ENCODE results near the gene SYNJ1.
"Not testable (repeated sequence)": the region's sequence is repeated elsewhere in the genome, so short reads cannot be mapped to it uniquely, and the experiment has no call there.

Gene SYNJ1

GRCh38 chr21:32695482-32695881 lies 32.3 kb downstream of the SYNJ1 start:
- not testable (repeated sequence) for DNase-seq (ENCODE audit: low spot score)

- DNase-seq (ENCODE audit: low spot score) = no peak
Measured at GRCh38 chr21:32693581-32693980, 34.2 kb downstream of the SYNJ1 start.

- DNase-seq (ENCODE audit: low spot score) = no peak
Measured at GRCh38 chr21:32690085-32690484, 37.7 kb downstream of the SYNJ1 start.

DNA sequence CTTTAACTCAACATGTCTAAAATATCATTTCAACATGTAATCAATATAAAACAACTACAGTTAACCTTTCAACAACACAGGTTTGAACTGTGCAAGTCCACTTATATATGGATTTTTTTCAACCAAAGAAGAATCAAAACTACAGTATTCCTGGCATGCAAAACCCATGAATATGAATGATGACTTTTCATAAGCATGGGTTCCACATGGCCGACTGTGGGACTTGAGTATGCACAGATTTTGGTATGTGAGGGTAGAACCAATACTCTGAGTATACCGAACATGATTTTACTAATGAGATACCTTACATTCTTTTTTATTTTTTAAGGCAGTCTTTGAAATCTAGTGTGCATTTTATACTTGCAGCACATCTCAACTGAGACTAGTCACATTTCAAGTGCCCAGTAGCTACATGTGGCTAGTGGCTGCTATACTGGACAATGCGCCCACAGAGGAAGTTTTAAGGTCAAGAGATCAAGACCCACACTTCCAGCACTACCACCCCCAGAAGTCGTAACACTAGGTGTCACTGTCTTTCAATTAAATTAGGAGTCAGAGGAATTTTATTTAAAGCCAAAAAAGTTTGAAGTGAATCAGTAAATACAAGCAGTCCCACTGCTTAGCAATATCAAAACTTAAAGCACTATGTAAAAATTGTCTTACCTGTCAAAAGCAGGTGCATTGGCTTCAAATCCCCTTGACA lies 40.0 kb downstream of the SYNJ1 start:
- no peak for DNase-seq (ENCODE audit: low spot score)

- no peak for DNase-seq (ENCODE audit: low spot score)
Measured at GRCh38 chr21:32682696-32683474, 44.9 kb downstream of the SYNJ1 start.

- DNase-seq (ENCODE audit: low spot score) = no peak
Measured at GRCh38 chr21:32674731-32675130, 53.1 kb downstream of the SYNJ1 start.

- no peak for DNase-seq (ENCODE audit: low spot score)
Measured at GRCh38 chr21:32674038-32674437, 53.8 kb downstream of the SYNJ1 start.

DNA sequence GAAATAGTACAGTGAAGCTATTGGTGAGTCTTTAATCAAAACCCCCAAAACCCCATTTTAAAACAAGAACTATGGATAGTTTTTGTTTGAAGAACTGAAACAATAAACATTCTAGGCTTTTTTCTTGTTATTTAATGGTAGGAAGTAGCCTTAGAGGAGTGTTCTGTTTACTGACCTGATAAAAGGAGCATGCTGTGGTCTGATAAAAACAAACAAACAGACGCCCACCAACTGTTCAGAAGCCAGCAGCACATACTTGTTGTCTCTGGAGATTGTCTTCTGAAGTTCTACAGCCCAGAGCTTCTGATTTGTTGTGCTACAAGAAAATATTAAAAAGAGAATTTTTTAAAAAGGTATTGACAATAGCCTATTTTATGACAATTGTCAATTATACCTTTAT lies 61.6 kb downstream of the SYNJ1 start:
- no peak for DNase-seq (ENCODE audit: low spot score)

DNA sequence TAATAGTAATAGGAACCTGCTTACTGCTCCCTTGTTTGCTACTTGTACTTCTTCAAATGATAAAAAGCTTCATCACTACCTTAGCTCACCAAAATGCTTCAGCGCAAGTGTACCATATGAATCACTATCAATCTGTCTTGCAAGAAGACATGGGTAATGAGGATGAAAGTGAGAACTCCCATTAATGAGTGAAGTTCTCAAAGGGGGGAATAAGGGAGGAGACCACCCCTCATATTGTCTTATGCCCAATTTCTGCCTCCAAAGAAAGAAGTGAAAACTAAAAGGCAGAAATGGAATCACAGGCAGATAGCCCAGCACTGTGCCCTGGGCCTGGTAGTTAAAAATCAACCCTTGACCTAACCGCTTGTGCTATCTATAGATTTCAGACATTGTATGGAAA lies 63.7 kb downstream of the SYNJ1 start:
- DNase-seq (ENCODE audit: low spot score) = not testable (repeated sequence)

- DNase-seq (ENCODE audit: low spot score) = not testable (repeated sequence)
Measured at GRCh38 chr21:32661981-32662380, 65.8 kb downstream of the SYNJ1 start.

- DNase-seq (ENCODE audit: low spot score) = not testable (repeated sequence)
Measured at GRCh38 chr21:32661026-32661782, 66.6 kb downstream of the SYNJ1 start.

- peak; percentile 6 for DNase-seq (ENCODE audit: low spot score)
Measured at GRCh38 chr21:32658524-32658923, 69.3 kb downstream of the SYNJ1 start.

GRCh38 chr21:32653326-32653901 lies 74.4 kb downstream of the SYNJ1 start:
- DNase-seq (ENCODE audit: low spot score) = peak; percentile 12

- DNase-seq (ENCODE audit: low spot score) = no peak
Measured at GRCh38 chr21:32648165-32648564, 79.6 kb downstream of the SYNJ1 start.

DNA sequence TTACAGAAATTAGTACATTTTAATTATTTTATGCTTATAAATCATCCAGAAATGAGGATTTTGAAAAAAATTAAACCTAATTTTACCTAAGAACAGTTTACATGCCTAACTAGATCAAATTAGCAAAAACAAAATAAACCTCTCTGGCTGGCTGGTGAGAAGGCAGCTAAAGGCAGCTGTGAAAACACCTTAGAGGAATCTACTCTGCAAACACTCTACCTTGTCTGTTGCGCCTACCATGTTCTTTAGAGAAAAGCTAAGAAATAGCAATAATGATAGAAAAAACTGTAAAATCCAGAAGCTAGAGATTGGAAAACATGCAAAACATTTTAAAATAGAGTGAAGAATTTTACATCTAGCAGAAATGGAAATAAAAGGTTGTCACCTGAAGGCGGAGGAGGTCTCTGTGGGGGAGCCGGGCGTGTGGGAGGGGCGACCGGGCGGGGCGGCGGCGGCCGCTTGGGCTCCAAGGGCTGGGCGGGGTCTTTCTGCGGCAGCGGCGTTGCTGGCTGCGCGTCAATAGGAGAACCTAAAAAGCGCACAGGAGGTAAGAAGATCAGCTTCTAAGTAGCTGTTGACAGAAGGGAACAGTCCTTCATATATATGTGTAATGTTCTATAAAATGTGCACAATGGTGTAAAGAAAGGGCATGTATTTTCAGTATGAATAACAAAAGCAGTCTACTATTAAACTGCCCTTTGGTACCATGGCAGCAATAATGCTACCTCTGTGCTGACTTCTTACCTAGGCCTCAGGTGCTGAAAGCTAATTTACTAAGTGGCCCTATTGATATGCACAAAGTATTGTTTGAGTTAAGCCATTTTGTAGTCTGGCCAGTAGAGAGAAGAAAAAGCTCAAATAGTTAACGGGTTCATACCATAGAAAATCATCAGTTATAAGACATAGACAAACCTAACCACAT lies 82.3 kb downstream of the SYNJ1 start:
- no peak for DNase-seq (ENCODE audit: low spot score)

GRCh38 chr21:32641710-32642698 lies 85.8 kb downstream of the SYNJ1 start:
- DNase-seq (ENCODE audit: low spot score) = no peak

DNA sequence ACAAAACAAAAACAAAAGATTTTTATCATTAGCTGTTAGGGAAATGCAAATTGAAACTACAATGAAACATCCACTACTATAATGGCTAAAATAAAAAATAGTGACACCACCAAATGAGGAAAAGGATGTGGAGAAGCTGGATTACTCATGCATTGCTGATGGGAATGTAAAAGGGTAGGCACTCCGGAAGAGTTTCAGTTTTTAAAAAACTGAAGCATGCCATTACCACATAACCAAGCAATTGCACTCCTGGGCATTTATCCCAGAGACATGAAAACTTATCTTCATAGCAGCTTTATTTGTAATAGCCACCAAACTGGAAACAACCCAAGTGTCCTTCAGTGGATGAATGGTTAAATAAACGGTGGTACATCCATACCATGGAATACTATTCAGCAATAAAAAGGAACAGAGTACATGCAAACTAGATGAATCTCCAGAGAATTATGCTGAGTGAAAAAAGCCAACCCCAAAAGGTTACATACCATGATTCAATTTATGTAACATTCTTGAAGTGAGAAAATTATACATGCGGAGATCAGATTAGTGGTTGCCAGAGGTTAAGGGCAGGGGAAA lies 101.1 kb downstream of the SYNJ1 start:
- no peak for DNase-seq (ENCODE audit: low spot score)

- not testable (repeated sequence) for DNase-seq (ENCODE audit: low spot score)
Measured at GRCh38 chr21:32618218-32618617, 109.6 kb downstream of the SYNJ1 start.

GRCh38 chr21:32613436-32614043 lies 114.3 kb downstream of the SYNJ1 start:
- no peak for DNase-seq (ENCODE audit: low spot score)

Measured in cerebellar cortex (tissue), 1 donor.